SU-DHL-6 (cell line): ENCODE data around the gene DNAL1.
A peak's percentile ranks its signal among the peaks of the same experiment; 100 is the strongest.

Source experiments
- H2AFZ ChIP-seq: fragments of 200-600 bp; sonication (generic); 2 replicates; pipeline ENCODE4 v1.6.1; 2014; ENCODE audit warnings: low read depth, mild to moderate bottlenecking, moderate library complexity, mixed read lengths, antibody characterized with exemption, low read length; ENCODE audit not compliant: severe bottlenecking
- H3F3A ChIP-seq: fragments of 200-600 bp; shearing (Covaris generic); 2 replicates; pipeline ENCODE4 v1.6.0; 2016; ENCODE audit warnings: antibody characterized with exemption, mild to moderate bottlenecking; ENCODE audit not compliant: insufficient read depth
- H3K27ac ChIP-seq: fragments of 200-600 bp; sonication (generic); 2 replicates; pipeline ENCODE4 v1.5.1; 2016; ENCODE audit warnings: low read depth, mild to moderate bottlenecking, low read length, moderate library complexity, mixed read lengths
- H3K27me3 ChIP-seq: fragments of 200-600 bp; sonication (generic), shearing (Covaris generic); 2 replicates; pipeline ENCODE4 v1.6.0; 2014; ENCODE audit warnings: mild to moderate bottlenecking, low read length
- H3K36me3 ChIP-seq: fragments of 200-600 bp; sonication (generic); 2 replicates; pipeline ENCODE4 v1.6.1; 2014; ENCODE audit warnings: mild to moderate bottlenecking, low read length, mixed read lengths
- H3K4me2 ChIP-seq: fragments of 300-600, 200-600 bp; shearing (Covaris generic), sonication (generic); 2 replicates; pipeline ENCODE4 v1.6.0; 2014; ENCODE audit warnings: low read length, low read depth, mild to moderate bottlenecking; ENCODE audit not compliant: poor library complexity, severe bottlenecking
- H3K4me3 ChIP-seq: fragments of 200-600 bp; sonication (generic); 2 replicates; pipeline ENCODE4 v1.5.1; 2014; ENCODE audit warnings: antibody characterized with exemption, low read length, mild to moderate bottlenecking, mixed read lengths; ENCODE audit not compliant: insufficient read depth, poor library complexity, severe bottlenecking
- H3K79me2 ChIP-seq: fragments of 200-600 bp; sonication (generic); 2 replicates; pipeline ENCODE4 v1.6.1; 2014; ENCODE audit warnings: mild to moderate bottlenecking, low read length, moderate library complexity; ENCODE audit not compliant: insufficient read depth
- H3K9ac ChIP-seq: fragments of 200-600 bp; sonication (generic); 2 replicates; pipeline ENCODE4 v1.7.0; 2014; ENCODE audit warnings: mild to moderate bottlenecking, low read length
- H3K9me2 ChIP-seq: fragments of 200-600 bp; sonication (generic); replicated peaks from 2 replicates; pipeline ENCODE4 v1.6.1; 2014; ENCODE audit warnings: low read length; ENCODE audit not compliant: insufficient read depth
- H3K9me3 ChIP-seq: fragments of 200-600 bp; sonication (generic); 2 replicates; pipeline ENCODE4 v1.6.1; 2014; ENCODE audit warnings: low read length, mixed read lengths; ENCODE audit not compliant: insufficient read depth
- H4K20me1 ChIP-seq: fragments of 200-600 bp; sonication (generic); 2 replicates; pipeline ENCODE4 v1.6.1; 2014; ENCODE audit warnings: low read depth, mild to moderate bottlenecking, antibody characterized with exemption, low read length, moderate library complexity, mixed read lengths
- EZH2phosphoT487 ChIP-seq: fragments of 200-600 bp; sonication (generic), shearing (Covaris generic); conservative IDR thresholded peaks from 2 replicates; pipeline ENCODE4 v1.6.1; 2018; ENCODE audit warnings: mild to moderate bottlenecking, antibody characterized with exemption, low read length, moderate library complexity, mixed read lengths
- TF ChIP-seq, protein P1 (sequence below): fragments of 200-600 bp; sonication (generic); IDR thresholded peaks from one replicate; pipeline ENCODE4 v1.5.1; 2017; ENCODE audit warnings: antibody characterized with exemption, mild to moderate bottlenecking, low read length, moderate library complexity; ENCODE audit not compliant: insufficient read depth, poor library complexity, severe bottlenecking

DNAL1 gene, protein sequence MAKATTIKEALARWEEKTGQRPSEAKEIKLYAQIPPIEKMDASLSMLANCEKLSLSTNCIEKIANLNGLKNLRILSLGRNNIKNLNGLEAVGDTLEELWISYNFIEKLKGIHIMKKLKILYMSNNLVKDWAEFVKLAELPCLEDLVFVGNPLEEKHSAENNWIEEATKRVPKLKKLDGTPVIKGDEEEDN

DNA sequence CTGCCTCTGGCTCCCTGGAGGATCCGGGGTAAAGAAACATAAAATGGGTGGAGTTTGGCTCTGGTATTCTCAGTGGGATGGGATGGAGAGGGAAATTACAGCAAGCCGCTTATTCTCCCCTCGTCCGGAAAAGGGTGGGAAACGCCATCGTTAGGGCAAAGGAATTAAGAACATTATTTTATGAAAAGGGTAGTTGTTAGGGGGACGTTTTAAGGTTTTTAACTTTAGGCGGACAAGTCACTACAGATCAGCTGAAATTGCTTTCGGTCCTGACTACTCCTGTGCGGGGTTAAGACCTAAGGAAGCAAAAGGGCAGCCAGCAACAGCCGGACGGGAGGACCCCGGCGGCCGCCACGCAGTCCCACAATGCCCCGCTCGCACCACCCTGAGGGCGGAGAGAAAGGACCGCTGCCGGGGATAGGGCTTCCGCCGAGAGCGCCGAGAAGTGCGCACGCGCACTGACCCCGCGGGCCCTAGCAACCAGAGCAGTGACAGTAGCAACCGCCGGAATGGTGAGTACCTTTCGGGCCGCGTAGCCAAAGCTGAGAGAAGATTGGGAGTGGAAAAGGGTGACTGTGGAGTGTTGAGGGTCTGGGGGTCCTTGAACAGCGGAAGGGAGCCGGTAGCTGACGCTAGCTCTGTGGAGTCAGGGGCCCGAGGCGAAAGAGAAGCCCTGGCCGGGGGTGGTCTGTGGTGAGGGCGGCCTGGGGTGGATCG, at the start of gene DNAL1:
Gene DNAL1, plus strand, starts transcription at position 456 of the 717 bp plus-strand sequence. Its CDS starts 54 bp downstream, at position 510.
- H4K20me1 ChIP-seq: no peaks in the 10 kb centered on the region
- H3F3A ChIP-seq: 0 out of 2 replicates have a peak, but pooled peaks cover 3% of the 10 kb centered on the region
- no peaks in the 10 kb centered on the region for H3K27me3 ChIP-seq
- H3K9me3 ChIP-seq: no peaks in the 10 kb centered on the region
- H3K9me2 ChIP-seq: no peaks in the 10 kb centered on the region
- peak within 1 kb of the TSS; percentile 21 for H3K27ac ChIP-seq
- no peaks in the 10 kb centered on the region for H3K36me3 ChIP-seq
- no peaks in the 10 kb centered on the region for H3K79me2 ChIP-seq
- TF ChIP-seq, protein P1, sequence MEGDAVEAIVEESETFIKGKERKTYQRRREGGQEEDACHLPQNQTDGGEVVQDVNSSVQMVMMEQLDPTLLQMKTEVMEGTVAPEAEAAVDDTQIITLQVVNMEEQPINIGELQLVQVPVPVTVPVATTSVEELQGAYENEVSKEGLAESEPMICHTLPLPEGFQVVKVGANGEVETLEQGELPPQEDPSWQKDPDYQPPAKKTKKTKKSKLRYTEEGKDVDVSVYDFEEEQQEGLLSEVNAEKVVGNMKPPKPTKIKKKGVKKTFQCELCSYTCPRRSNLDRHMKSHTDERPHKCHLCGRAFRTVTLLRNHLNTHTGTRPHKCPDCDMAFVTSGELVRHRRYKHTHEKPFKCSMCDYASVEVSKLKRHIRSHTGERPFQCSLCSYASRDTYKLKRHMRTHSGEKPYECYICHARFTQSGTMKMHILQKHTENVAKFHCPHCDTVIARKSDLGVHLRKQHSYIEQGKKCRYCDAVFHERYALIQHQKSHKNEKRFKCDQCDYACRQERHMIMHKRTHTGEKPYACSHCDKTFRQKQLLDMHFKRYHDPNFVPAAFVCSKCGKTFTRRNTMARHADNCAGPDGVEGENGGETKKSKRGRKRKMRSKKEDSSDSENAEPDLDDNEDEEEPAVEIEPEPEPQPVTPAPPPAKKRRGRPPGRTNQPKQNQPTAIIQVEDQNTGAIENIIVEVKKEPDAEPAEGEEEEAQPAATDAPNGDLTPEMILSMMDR: no peak
- TF ChIP-seq EZH2phosphoT487: no peak
- H3K9ac ChIP-seq: peak within 1 kb of the TSS; percentile 72
- peak within 1 kb of the TSS; percentile 99 for H2AFZ ChIP-seq
- H3K4me3 ChIP-seq: peak within 1 kb of the TSS; percentile 90
- H3K4me2 ChIP-seq: peak within 1 kb of the TSS; percentile 100

DNA sequence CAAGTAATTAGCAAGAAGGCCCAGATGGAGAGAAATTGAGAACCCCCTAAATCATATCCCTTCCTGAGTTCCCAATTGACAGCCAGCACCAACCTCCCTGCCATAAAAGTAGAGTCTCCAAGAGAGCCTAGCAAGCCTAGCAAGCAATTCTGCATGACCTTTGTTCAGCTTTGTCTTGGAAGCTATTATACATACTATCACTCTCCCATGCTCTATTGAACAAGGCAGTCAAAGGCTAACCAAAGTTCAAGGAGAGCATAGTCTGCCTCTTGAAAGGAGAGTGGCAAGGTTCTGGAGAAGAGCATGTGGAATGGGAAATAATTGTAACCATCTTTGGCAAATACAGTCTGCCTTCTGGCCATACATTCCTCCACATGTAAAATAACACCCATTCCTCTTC, 45.3 kb upstream of the DNAL1 start:
- no peaks in the 10 kb centered on the region for H3K27me3 ChIP-seq
- H3K4me2 ChIP-seq: no peak overlapping the region
- no peaks in the 10 kb centered on the region for H3K79me2 ChIP-seq
- no peak overlapping the region for H3K9ac ChIP-seq
- H3K27ac ChIP-seq: no peak overlapping the region
- H3F3A ChIP-seq: no peaks in the 10 kb centered on the region
- H4K20me1 ChIP-seq: no peaks in the 10 kb centered on the region
- no peaks in the 10 kb centered on the region for H3K9me3 ChIP-seq
- no peak overlapping the region for H2AFZ ChIP-seq
- H3K4me3 ChIP-seq: no peak overlapping the region
- H3K36me3 ChIP-seq: no peaks in the 10 kb centered on the region
- TF ChIP-seq, protein P1: no peak
- TF ChIP-seq EZH2phosphoT487: no peak
- H3K9me2 ChIP-seq: no peaks in the 10 kb centered on the region

DNA sequence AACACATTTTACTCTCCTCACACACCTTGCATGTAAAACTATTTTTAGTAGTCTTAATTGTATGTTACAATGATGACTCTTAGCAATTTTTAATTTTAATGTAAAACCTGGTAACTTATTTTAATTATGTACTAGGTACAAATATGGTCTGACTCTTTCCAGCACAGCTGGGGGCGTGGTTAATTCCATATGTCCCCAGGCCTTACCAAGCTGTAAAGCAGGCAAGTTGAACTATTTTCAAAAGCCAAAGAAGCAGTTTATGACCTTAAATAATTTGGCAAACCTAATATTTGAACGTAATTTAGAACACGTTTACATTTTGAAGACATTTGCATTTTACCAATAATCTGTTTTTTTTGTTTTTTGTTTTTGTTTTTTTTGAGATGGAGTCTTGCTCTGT, 41.8 kb upstream of the DNAL1 start:
- Histone ChIP-seq H3K4me3 (no peak overlapping the region), H2AFZ (no peak overlapping the region), H3K9me2 (no peaks in the 10 kb centered on the region), H3K9ac (no peak overlapping the region), H3K27ac (no peak overlapping the region), H3K9me3 (no peaks in the 10 kb centered on the region), H4K20me1 (no peaks in the 10 kb centered on the region), H3F3A (no peaks in the 10 kb centered on the region), H3K4me2 (no peak overlapping the region), H3K79me2 (no peaks in the 10 kb centered on the region), H3K36me3 (no peaks in the 10 kb centered on the region), H3K27me3 (no peaks in the 10 kb centered on the region)
- TF ChIP-seq EZH2phosphoT487: no peak
- TF ChIP-seq, protein P1: no peak
